ENCODE results near the gene GZMM.
"Not testable (repeated sequence)": the region's sequence is repeated elsewhere in the genome, so short reads cannot be mapped to it uniquely, and the experiment has no call there.

Gene GZMM

GRCh38 chr19:582497-583197, 38.8 kb downstream of the GZMM start:
- DNase-seq (ENCODE audit: low read depth in 2 of 2), result no peak

DNA sequence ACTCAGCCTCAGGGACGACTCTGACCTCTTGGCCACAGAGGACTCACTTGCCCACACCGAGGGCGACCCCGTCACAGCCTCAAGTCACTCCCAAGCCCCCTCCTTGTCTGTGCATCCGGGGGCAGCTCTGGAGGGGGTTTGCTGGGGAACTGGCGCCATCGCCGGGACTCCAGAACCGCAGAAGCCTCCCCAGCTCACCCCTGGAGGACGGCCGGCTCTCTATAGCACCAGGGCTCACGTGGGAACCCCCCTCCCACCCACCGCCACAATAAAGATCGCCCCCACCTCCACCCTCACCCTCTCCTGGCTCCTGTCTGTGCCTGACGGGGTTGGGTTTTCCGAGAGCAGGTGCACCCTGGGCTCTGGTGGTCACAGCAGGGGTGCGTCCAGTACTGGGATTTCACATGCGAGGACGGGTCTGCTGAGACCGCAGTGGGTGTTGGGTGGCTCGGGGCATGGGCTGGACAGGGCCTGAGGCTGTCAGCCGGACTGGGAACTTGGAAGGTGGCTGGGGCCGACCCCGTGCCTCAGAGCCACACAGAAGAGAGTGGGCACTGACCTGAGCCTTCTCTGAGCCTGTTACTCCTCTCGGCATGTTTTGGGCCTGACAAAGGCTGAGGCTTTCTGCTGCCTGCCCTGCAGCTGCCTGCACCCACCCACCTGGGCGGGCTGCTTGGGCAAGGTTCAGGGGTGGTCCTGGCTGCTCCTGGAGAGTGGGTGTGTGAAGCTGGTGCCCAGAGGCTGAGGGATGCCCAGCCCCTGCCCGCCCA, 39.5 kb downstream of the GZMM start:
- no peak for DNase-seq (ENCODE audit: low read depth in 2 of 2)

DNA sequence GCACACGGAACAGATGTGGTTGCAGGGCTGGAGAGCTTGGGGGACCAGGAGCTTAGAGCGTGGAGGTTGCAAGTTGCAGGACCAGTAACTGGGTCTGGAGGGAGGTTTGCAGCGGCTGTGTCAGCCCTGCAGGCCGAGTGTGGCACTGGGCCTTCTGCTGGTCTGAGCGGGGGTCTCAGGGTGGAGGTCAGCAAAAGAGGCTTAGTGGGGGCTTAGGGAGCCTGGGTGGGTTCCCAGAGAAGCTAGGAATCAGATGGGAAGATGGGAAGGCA, 40.1 kb downstream of the GZMM start:
- no peak for DNase-seq (ENCODE audit: low read depth in 2 of 2)

DNA sequence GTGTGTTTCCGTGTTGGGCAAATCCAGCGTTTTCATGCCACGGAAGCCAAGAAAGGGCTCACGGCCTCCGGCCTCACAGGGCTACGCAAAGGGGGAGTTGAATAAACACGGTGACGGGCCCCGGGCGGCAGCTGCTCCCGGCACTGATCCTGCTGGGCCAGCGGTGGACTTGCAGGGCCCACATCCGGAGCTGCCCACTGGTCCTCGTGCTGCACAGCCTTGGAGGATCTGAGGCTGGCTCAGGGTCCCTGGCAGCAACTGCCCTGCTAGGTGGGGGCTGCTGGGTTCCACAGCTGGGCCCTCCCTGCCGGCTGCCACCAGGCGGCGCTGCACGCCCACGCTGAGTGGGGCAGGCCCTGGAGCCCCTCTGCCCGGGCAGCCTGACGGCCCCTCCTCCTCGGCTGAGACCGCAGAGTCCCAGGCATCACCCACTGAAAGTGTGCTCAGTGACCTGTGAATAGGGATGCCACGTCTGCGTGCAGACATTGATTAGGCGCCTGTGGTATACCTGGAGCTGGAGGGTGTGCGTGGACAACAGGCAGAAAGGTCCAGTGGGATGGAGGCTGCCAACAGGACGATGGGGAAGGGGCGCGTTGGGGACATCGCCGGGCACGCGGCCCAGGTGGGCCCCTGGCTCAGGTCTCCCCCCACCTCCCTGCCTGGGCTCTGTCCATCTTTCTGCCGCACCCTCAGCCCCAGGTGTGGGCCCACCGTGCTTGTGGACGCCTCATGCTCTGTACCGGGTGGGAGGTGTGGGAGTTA, 40.6 kb downstream of the GZMM start:
- peak; percentile 51 to 60 for DNase-seq (ENCODE audit: low read depth in 2 of 2)

- not testable (repeated sequence) for DNase-seq (ENCODE audit: low read depth in 2 of 2)
Measured at GRCh38 chr19:585146-585545, 41.3 kb downstream of the GZMM start.

DNA sequence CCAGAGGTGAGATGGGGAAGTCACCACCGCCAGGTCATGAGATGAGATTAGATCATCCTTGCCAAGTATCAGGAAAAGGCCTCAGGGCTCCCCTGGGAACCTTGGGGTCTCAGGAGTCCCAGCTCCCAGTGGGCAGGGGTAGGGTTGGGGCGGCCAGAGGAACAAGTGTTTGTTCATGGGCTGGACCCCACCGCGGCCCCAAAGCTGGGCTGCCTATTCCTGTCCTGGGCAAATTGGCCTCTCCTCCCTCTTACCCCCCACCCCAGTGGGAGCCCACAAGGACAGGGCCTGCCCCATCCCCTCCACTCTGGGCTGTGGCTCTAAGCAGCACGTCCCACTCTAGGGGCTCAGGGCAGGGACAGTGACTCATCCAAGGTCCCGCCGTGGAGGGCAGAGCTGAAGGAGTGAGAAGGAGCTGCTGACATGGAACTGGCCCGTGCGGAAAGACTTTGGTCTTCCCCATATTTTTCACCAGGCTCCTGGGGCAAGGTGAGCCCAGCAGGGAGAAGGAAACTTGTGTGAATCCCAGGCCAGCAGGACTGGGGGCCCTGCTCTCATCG, 41.8 kb downstream of the GZMM start:
- no peak for DNase-seq (ENCODE audit: low read depth in 2 of 2)

GRCh38 chr19:588093-588740, 44.4 kb downstream of the GZMM start:
- DNase-seq (ENCODE audit: low read depth in 2 of 2), result peak in 1 of 2 donors; percentile 63

GRCh38 chr19:588741-589692, 45.2 kb downstream of the GZMM start:
- no peak for DNase-seq (ENCODE audit: low read depth in 2 of 2)

DNA sequence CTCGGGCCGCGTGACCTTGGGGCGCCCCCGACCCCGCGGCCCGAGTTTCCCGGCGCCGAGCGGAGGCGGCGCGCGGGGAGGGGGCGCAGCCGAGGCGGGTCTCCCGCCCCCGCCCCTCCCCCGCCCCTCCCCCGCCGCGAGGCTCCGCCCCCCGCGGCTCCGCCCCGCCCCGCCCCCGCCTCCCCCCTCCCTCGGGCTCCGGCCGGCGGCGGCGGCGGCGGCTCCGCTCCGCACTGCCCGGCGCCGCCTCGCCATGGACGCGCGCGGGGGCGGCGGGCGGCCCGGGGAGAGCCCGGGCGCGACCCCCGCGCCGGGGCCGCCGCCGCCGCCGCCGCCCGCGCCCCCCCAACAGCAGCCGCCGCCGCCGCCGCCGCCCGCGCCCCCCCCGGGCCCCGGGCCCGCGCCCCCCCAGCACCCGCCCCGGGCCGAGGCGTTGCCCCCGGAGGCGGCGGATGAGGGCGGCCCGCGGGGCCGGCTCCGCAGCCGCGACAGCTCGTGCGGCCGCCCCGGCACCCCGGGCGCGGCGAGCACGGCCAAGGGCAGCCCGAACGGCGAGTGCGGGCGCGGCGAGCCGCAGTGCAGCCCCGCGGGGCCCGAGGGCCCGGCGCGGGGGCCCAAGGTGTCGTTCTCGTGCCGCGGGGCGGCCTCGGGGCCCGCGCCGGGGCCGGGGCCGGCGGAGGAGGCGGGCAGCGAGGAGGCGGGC, 46.0 kb downstream of the GZMM start, which contains the start of gene HCN2:
HCN2 (plus strand) TSS at position 189 of the 703 bp plus-strand sequence; CDS start at position 254, 65 bp downstream.
- no peak for DNase-seq (ENCODE audit: low read depth in 2 of 2)

GRCh38 chr19:590396-590745, 46.5 kb downstream of the GZMM start:
- DNase-seq (ENCODE audit: low read depth in 2 of 2), result no peak

DNA sequence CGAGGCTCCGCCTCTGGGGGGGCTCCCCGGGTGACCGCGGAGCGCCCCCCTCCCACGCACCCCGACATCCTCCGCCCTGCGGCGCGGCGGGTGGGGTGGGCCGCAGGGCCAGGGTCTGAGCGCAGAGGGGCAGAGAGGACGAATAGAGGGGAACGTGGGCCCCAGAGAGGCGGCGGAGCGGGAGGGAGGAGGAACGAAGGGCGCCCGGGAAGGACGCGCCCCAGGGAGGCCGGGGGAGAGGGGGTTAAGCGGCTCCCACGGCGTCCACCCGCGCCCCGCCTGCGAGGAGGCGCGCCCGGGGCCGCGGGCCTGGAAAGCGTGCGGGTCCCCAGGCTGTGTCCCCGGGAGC, 46.9 kb downstream of the GZMM start:
- DNase-seq (ENCODE audit: low read depth in 2 of 2), result no peak

- no peak for DNase-seq (ENCODE audit: low read depth in 2 of 2)
Measured at GRCh38 chr19:591099-591958, 47.5 kb downstream of the GZMM start.

- DNase-seq (ENCODE audit: low read depth in 2 of 2), result no peak
Measured at GRCh38 chr19:592101-592500, 48.2 kb downstream of the GZMM start.

- DNase-seq (ENCODE audit: low read depth in 2 of 2), result no peak
Measured at GRCh38 chr19:593055-593454, 49.2 kb downstream of the GZMM start.

GRCh38 chr19:593505-593904, 49.7 kb downstream of the GZMM start:
- DNase-seq (ENCODE audit: low read depth in 2 of 2), result no peak

- DNase-seq (ENCODE audit: low read depth in 2 of 2), result no peak
Measured at GRCh38 chr19:594265-594870, 50.5 kb downstream of the GZMM start.

GRCh38 chr19:595326-596262, 51.7 kb downstream of the GZMM start:
- DNase-seq (ENCODE audit: low read depth in 2 of 2), result no peak

DNA sequence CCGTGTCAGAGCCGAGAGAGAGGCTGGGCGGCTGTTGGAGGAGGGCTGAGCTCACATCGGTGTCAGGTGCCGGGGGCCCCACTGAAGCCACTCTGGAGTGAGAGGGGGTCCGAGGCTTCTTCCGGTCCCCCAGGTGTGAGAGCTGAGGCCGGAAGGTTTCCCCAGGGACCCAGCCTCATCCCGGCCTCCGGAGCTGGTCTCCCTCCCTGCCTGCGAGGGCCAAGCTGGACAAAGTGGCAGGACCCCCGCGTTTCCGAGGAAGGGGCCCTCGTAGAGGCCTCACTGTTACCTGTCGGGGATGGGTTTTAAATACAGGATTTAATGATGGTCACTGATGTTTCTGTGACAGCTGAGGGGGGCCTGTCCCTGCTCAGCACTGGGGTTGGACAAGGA, 52.4 kb downstream of the GZMM start:
- no peak for DNase-seq (ENCODE audit: low read depth in 2 of 2)
